ENCODE results near the gene POU3F2.

DNA sequence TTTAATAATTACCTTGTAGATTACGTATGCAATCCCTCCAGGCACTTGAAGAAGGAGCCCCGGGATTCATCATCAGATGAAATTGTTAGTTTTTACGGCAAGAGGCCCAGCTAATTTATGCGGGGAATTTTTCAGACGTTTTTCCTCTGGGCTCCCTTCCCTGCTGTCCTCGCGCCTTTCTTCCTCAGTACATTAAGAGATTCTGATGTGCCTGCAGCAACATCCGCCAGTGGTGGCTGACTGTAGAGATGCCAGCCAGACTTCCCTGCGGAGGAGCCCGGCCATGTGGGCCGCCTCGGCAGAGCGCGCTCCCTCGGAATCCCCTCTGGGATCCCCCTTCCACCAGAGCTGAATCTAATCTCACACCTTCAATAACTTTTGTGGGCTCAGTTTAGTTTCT is 46.4 kb upstream of the POU3F2 start:
- TF ChIP-seq, protein P1, sequence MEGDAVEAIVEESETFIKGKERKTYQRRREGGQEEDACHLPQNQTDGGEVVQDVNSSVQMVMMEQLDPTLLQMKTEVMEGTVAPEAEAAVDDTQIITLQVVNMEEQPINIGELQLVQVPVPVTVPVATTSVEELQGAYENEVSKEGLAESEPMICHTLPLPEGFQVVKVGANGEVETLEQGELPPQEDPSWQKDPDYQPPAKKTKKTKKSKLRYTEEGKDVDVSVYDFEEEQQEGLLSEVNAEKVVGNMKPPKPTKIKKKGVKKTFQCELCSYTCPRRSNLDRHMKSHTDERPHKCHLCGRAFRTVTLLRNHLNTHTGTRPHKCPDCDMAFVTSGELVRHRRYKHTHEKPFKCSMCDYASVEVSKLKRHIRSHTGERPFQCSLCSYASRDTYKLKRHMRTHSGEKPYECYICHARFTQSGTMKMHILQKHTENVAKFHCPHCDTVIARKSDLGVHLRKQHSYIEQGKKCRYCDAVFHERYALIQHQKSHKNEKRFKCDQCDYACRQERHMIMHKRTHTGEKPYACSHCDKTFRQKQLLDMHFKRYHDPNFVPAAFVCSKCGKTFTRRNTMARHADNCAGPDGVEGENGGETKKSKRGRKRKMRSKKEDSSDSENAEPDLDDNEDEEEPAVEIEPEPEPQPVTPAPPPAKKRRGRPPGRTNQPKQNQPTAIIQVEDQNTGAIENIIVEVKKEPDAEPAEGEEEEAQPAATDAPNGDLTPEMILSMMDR (IDR thresholded peaks at IDR 0.05): no peak
- TF ChIP-seq POLR2A (IDR thresholded peaks at IDR 0.05): no peak
